ENCODE results near the gene ZBTB16.

Gene ZBTB16

GRCh38 chr11:114140826-114141225 lies 81.3 kb downstream of the ZBTB16 start:
- Histone ChIP-seq H3K27ac (ENCODE audit: low read length) (no peak overlapping the region), H3K4me1 (ENCODE audit: insufficient read depth, low read length) (no peaks in the 10 kb centered on the region), H3K4me2 (ENCODE audit: insufficient read depth, low read length) (no peak overlapping the region), H3K36me3 (ENCODE audit: insufficient read depth, low read length) (no peaks in the 10 kb centered on the region), H3K79me2 (ENCODE audit: insufficient read depth, low read length) (no peaks in the 10 kb centered on the region), H3K9me3 (ENCODE audit: insufficient read depth, low read length, severe bottlenecking) (no peaks in the 10 kb centered on the region), H3K4me3 (ENCODE audit: low read depth in 1 of 2, low read length in 2 of 2) (no peak overlapping the region), H3K9ac (ENCODE audit: low read depth, low read length) (no peak overlapping the region), H2AFZ (ENCODE audit: low read depth, low read length) (no peak overlapping the region), H4K20me1 (ENCODE audit: insufficient read depth, low read length) (peaks cover 4% of the 10 kb centered on the region; the same call in 1 of the 2 replicates), H3K27me3 (ENCODE audit: insufficient read depth, low read length, poor library complexity) (peaks cover 25% of the 10 kb centered on the region)
- no peak for ATAC-seq (ENCODE audit: insufficient read depth, low read depth)
- no peak for TF ChIP-seq CTCF (IDR thresholded peaks at IDR 0.05; ENCODE audit: borderline replicate concordance, extremely low read depth, low read length, poor library complexity, severe bottlenecking)
- DNase-seq = no peak

- no peak for DNase-seq
- H3K27ac ChIP-seq (ENCODE audit: low read length) = no peak overlapping the region
- H3K36me3 ChIP-seq (ENCODE audit: insufficient read depth, low read length) = no peaks in the 10 kb centered on the region
- H3K9ac ChIP-seq (ENCODE audit: low read depth, low read length) = no peak overlapping the region
- H3K4me2 ChIP-seq (ENCODE audit: insufficient read depth, low read length) = no peak overlapping the region
- TF ChIP-seq CTCF (IDR thresholded peaks at IDR 0.05; ENCODE audit: borderline replicate concordance, extremely low read depth, low read length, poor library complexity, severe bottlenecking) (no peak), EZH2 (IDR thresholded peaks at IDR 0.05; ENCODE audit: borderline replicate concordance, low read depth, low read length, severe bottlenecking) (no peak)
- H2AFZ ChIP-seq (ENCODE audit: low read depth, low read length) = no peak overlapping the region
- H3K4me1 ChIP-seq (ENCODE audit: insufficient read depth, low read length) = no peaks in the 10 kb centered on the region
- ATAC-seq (ENCODE audit: insufficient read depth, low read depth) = no peak
- peaks cover 21% of the 10 kb centered on the region for H3K27me3 ChIP-seq (ENCODE audit: insufficient read depth, low read length, poor library complexity)
- H4K20me1 ChIP-seq (ENCODE audit: insufficient read depth, low read length) = peaks cover 4% of the 10 kb centered on the region; the same call in 1 of the 2 replicates
- no peak overlapping the region for H3K4me3 ChIP-seq (ENCODE audit: low read depth in 1 of 2, low read length in 2 of 2)
- no peaks in the 10 kb centered on the region for H3K9me3 ChIP-seq (ENCODE audit: insufficient read depth, low read length, severe bottlenecking)
- H3K79me2 ChIP-seq (ENCODE audit: insufficient read depth, low read length) = no peaks in the 10 kb centered on the region
These were observed 82.5 kb downstream of the ZBTB16 start for GRCh38 chr11:114141863-114142580.

- H3K36me3 ChIP-seq (ENCODE audit: insufficient read depth, low read length) = no peaks in the 10 kb centered on the region
- no peaks in the 10 kb centered on the region for H3K4me1 ChIP-seq (ENCODE audit: insufficient read depth, low read length)
- no peak overlapping the region for H3K9ac ChIP-seq (ENCODE audit: low read depth, low read length)
- no peak overlapping the region for H3K4me3 ChIP-seq (ENCODE audit: low read depth in 1 of 2, low read length in 2 of 2)
- H3K27me3 ChIP-seq (ENCODE audit: insufficient read depth, low read length, poor library complexity) = peaks cover 21% of the 10 kb centered on the region
- ATAC-seq (ENCODE audit: insufficient read depth, low read depth) = no peak
- H3K9me3 ChIP-seq (ENCODE audit: insufficient read depth, low read length, severe bottlenecking) = no peaks in the 10 kb centered on the region
- no peak overlapping the region for H3K4me2 ChIP-seq (ENCODE audit: insufficient read depth, low read length)
- TF ChIP-seq CTCF (IDR thresholded peaks at IDR 0.05; ENCODE audit: borderline replicate concordance, extremely low read depth, low read length, poor library complexity, severe bottlenecking) (no peak), EZH2 (IDR thresholded peaks at IDR 0.05; ENCODE audit: borderline replicate concordance, low read depth, low read length, severe bottlenecking) (no peak)
- H3K79me2 ChIP-seq (ENCODE audit: insufficient read depth, low read length) = no peaks in the 10 kb centered on the region
- peaks cover 4% of the 10 kb centered on the region; the same call in 1 of the 2 replicates for H4K20me1 ChIP-seq (ENCODE audit: insufficient read depth, low read length)
- no peak overlapping the region for H3K27ac ChIP-seq (ENCODE audit: low read length)
- H2AFZ ChIP-seq (ENCODE audit: low read depth, low read length) = no peak overlapping the region
- DNase-seq = no peak
These were observed 83.2 kb downstream of the ZBTB16 start for GRCh38 chr11:114142707-114143106.

Measured in DND-41 (cell line).